Activated CD4-positive, alpha-beta T cell treated with anti-CD3 and anti-CD28 coated beads, Interleukin-2, amount 10 ng/mL, durations not matched to agents 7 days and 5 days (primary cell): ENCODE measurements around the gene HMGCLL1. TPM values are rescaled to one million over a fixed set of nuclear protein-coding genes. Genes with fewer than 3 reads are reported as not detected.

Source experiments
- CTCF ChIA-PET: fragments of 350-600 bp; sonication (Branson Sonifier 250); formaldehyde crosslinking; loops from one replicate; lab custom pipeline; 2021; ENCODE audit warnings: antibody characterized with exemption; lab: Charles Lee
- POLR2A ChIA-PET: fragments of 350-600 bp; sonication (Branson Sonifier 250); formaldehyde crosslinking; loops from one replicate; lab custom pipeline; 2021; ENCODE audit warnings: antibody characterized with exemption; lab: Charles Lee
- DNase-seq: peaks from one replicate; pipeline ENCODE4 v3.0.0-alpha.2; 2020
- H3K27ac Mint-ChIP-seq: one replicate; pipeline ENCODE4 v1.8.0; 2021; ENCODE audit warnings: mild to moderate bottlenecking, moderate library complexity, mixed read lengths
- H3K27me3 Mint-ChIP-seq: one replicate; pipeline ENCODE4 v1.8.0; 2021; ENCODE audit warnings: mixed read lengths
- H3K36me3 Mint-ChIP-seq: one replicate; pipeline ENCODE4 v1.8.0; 2021; ENCODE audit warnings: low read depth, mixed read lengths
- H3K4me1 Mint-ChIP-seq: one replicate; pipeline ENCODE4 v1.8.0; 2021; ENCODE audit warnings: mixed read lengths
- H3K4me3 Mint-ChIP-seq: one replicate; pipeline ENCODE4 v1.8.0; 2021; ENCODE audit warnings: mild to moderate bottlenecking, moderate library complexity, mixed read lengths
- H3K9me3 Mint-ChIP-seq: one replicate; pipeline ENCODE4 v1.8.0; 2021; ENCODE audit warnings: mixed read lengths
- total RNA-seq, 2 experiments: library from RNA; stranded (reverse); gene quantifications; one replicate each; pipeline ENCODE4 v1.2.3, GENCODE V29; 2021

Gene HMGCLL1
- total RNA-seq, 2 experiments from 2014 or later: not detected

DNA sequence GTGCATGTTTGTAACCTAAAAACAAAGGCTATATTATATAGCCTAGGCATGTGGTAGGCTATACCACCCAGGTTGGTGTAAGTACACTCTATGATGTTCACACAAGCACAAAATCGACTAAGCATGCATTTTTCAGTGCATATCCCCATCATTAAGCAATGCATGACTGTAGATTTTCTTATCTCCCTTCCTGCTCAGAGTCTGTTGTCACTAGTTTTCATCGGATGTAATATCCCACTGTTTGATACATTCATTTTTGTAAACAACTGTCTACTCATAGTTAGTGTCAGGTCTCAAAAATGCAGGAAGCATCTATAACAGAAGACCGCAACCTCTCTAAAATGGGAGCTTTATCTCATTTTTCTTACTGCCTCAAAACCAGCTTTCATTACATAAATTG is 181.0 kb downstream of the HMGCLL1 start:
- no peaks in the 10 kb centered on the region for H3K9me3 Mint-ChIP-seq
- no peaks in the 10 kb centered on the region for H3K27me3 Mint-ChIP-seq
- no peak overlapping the region for H3K4me3 Mint-ChIP-seq
- no peaks in the 10 kb centered on the region for H3K4me1 Mint-ChIP-seq
- POLR2A ChIA-PET: no interaction called here
- CTCF ChIA-PET: no interaction called here
- no peaks in the 10 kb centered on the region for H3K36me3 Mint-ChIP-seq
- H3K27ac Mint-ChIP-seq: no peak overlapping the region
- DNase-seq: no peak

- POLR2A ChIA-PET: no interaction called here
- DNase-seq: no peak
- no peaks in the 10 kb centered on the region for H3K4me1 Mint-ChIP-seq
- no peak overlapping the region for H3K4me3 Mint-ChIP-seq
- H3K36me3 Mint-ChIP-seq: no peaks in the 10 kb centered on the region
- CTCF ChIA-PET: no interaction called here
- no peaks in the 10 kb centered on the region for H3K9me3 Mint-ChIP-seq
- H3K27me3 Mint-ChIP-seq: no peaks in the 10 kb centered on the region
- H3K27ac Mint-ChIP-seq: no peak overlapping the region
Observed at GRCh38 chr6:55395871-55396270, 183.1 kb downstream of the HMGCLL1 start.

GRCh38 chr6:55388211-55388610 is 190.8 kb downstream of the HMGCLL1 start:
- Mint-ChIP-seq H3K36me3 (no peaks in the 10 kb centered on the region), H3K27ac (no peak overlapping the region), H3K27me3 (no peaks in the 10 kb centered on the region), H3K9me3 (no peaks in the 10 kb centered on the region), H3K4me1 (no peaks in the 10 kb centered on the region), H3K4me3 (no peak overlapping the region)
- CTCF ChIA-PET: no interaction called here
- DNase-seq: no peak
- POLR2A ChIA-PET: no interaction called here
